Stimulated activated CD8-positive, alpha-beta memory T cell treated with anti-CD3 and anti-CD28 coated beads, Interleukin-4, amount 100 ng/mL, for 24 hours (primary cell): Measurements from ENCODE around the gene CCL23.
"Not testable (repeated sequence)": the region's sequence is repeated elsewhere in the genome, so short reads cannot be mapped to it uniquely, and the experiment has no call there.

Experiments
- DNase-seq: peaks from one replicate; pipeline ENCODE4 v3.0.0-alpha.2; 2020; ENCODE audit warnings: low read depth

CCL23 gene

DNA sequence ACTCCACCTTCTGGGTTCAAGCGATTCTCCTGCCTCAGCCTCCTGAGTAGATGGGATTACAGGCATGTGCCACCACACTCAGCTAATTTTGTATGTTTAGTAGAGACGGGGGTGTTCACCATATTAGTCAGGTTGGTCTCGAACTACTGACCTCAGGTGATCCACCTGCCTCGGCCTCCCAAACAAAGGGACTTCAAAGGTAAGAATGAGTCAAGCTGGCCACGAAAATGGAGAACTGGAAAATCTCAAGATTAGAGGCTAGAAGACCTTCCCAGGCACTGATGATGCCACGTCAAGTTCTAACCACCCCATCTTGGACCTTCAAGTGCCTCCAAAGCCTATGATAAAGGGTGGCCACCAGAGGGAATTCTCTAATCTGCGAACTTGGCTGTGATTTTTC is 15.1 kb downstream of the CCL23 start:
- DNase-seq: no peak

DNA sequence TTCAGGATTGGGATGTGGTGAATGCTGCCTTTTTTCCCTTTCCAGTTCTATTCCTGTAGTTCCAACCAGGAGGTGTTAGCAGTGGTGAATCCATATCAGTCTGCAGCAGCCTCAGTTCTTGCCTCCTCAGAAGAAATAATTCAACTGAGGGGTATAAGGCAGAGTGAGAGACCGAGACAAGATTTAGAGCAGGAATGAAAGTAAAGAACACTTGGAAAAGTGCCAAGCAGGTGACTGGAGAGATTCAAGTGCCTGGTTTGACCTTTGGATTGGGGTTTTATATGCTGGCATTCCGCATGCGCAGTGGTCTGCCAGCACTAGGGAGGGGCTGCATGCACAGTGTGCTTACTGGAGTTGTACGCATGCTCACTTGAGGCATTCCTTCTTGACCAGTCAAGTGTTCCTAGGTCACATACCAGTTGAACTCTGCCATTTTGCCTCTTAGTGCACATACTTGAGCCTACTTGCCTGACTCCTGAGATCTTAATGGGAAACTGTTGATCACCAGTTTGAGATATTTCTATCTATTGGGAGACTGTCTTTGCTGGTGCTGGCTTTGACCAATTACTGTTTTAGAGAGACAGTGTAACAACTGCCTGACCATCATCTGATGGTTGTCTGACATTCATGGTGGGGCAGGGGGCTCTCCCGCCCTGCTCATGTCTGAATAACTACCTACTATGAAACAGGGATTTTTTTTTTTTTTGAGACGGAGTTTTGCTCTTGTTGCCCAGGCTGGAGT is 15.7 kb downstream of the CCL23 start:
- DNase-seq: no peak

DNA sequence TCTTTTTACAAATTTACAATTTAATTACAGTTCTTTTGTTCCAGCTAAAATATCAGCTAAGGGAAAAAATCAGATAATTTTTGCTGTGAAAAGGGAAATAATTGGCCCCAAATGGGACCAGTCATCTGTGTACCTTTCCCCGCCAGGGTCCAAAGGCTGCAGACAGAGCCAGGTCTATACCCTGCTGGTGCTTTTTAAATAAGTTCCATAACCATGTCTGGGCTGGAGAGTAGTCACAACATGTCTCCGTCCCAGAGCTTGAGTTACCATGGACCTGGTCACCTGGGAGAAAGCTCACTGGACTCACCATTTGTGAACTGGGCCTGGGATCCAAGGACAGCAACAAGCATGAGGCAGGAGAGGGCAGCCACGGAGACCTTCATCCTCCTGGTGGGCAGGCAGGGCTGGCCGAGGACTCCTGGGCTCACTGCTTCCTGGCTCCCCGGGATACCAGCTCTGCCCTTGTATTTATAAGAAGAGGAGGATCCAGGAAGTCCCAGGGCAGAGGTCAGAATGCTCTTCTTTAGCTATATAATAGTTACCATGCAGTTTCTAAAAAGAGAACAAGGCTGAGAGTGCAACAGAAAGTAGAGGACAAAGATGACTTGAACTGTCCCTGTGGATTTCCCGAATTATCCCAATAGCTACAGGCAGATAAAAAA is 16.5 kb downstream of the CCL23 start, which contains the start of gene CCL15:
Gene CCL15 (minus strand): TSS at position 444 of the 662 bp plus-strand sequence. CDS start 61 bp downstream, at position 383.
- no peak for DNase-seq

DNA sequence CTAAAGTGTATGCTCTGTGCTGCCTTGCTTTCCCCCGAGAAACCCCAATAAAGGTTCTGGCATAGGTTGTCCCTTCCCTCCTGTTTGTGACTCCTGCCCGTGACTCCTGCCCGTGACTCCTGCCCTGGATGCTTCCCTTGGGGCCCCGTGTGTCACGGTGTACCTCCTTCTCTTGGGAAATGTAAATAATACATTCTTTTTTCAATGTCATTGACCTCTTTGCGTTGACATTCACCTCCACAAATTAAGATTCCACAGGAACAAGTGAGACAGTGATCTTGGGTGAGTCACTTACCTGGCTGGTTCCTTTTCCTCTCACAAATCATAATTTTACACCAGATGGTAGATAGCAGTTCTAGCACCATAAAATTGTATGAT is 17.1 kb downstream of the CCL23 start:
- DNase-seq: no peak

DNA sequence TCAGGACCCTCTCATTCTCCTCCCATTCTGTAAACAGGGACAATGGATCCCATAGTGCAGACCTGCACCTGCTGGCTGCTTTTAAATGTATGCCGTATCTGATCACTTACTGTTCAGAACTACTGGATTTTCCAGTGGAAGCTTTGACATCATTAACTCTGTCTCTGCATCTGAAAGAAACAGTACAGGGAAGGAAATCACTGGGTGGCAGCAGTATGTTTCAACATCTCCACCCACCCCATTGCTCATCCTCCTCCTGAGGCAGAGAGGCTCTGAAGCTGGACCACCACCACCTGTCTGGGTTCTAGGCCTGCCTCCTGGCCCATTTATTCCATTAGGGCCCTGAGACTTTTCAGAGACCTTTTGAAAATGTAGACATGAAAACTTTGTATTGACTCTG is 19.0 kb downstream of the CCL23 start:
- no peak for DNase-seq

DNA sequence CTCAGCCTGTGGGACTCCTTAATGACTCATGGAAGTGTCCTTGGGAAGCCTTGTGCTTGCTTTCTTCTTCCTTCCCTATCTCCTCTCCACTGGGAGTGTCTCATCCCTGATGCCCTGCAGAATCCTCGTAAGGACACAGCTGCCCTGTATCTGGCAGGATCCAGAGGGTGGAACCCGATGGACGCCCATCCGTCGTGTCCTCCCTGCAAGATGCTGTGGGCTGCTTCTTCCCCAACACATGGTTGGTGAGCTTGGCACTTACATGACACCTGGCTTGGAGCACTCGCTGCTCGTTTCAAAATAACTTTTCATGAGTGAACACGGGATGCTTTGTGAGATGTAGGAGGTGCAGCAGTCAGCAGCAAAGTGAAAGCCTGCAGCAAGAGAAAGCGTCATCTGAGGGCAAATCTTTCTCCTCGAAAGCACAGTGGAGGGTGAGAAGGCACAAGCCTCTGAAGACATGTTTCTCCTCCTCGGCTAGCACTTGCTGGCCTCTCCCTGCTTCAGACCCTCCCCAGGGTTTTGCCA is 19.7 kb downstream of the CCL23 start:
- DNase-seq: no peak

DNA sequence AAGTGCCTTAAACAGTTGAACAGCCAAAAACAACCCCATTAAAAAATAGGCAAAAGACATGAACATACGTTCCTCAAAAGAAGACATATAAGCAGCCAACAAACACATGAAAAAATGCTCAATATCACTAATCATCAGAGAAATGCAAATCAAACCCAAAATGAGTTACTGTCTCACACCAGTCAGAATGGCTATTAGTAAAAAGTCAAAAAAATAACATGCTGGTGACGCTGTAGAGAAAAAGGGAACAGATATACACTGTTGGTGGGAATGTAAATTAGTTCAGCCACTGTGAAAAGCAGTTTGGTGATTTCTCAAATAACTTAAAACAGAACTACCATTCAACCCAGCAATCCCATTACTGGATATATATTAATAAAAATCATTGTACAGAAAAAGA is 22.4 kb downstream of the CCL23 start:
- DNase-seq: not testable (repeated sequence)

DNA sequence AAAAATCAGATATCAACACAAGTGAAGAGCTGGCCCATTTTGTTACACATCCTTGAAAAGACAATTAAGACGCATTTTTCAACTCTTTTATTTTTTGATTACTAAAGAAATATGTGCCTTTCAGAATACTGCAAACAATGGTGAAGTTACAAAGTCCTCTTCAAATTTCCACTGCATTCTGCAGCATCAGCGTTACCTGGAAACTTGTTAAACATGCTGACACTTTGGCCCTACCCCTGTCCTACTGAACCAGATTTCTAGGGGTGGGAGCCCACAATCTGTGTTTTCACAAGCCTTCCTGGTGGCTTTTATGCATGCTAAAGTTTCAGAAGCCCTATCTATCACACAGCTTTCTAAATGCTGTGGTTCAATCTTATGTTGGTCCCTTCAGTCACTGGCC is 26.7 kb downstream of the CCL23 start:
- no peak for DNase-seq

DNA sequence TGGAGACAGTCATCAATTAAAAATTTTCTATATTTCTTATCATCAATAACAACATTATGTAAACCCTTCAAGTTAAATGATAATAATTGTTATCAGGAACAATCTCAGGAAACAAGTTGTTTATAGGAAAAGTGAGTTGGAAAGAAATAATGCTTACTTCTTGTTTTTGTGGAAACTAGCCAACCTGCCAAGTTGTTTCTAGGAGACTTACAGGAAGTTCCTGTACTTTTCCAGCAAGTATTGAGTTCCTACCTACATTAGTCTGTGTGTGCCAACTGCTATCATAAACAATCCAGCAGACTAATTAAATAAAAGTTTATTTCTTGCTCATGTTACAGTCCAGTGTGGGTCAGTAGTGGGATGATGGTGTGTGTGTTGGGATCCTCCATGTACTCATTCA is 29.6 kb downstream of the CCL23 start:
- no peak for DNase-seq

DNA sequence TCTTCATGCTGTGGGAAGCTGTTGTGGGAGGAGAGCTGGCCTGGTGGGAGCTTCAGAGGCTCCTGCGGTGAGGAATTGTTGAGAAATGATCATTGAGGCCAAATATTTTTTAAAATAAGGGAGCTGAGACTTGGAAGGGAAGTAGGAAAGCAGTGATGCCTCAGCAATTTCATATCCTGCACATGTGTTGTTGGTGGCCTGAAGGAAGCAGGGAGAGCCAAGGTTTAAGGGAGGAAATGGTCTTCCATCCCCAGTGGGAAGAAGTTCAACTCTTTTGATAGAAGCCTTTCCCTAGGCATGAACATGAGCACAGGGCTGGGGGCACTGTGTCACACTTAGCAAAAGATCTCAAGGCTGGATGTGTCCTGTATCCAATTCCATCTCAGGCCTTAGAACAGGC is 31.1 kb downstream of the CCL23 start, which contains the start of gene CCL14:
Gene CCL14 (minus strand): TSS at position 87 of the 400 bp plus-strand sequence. CDS start 80 bp downstream, at position 7.
- no peak for DNase-seq

DNA sequence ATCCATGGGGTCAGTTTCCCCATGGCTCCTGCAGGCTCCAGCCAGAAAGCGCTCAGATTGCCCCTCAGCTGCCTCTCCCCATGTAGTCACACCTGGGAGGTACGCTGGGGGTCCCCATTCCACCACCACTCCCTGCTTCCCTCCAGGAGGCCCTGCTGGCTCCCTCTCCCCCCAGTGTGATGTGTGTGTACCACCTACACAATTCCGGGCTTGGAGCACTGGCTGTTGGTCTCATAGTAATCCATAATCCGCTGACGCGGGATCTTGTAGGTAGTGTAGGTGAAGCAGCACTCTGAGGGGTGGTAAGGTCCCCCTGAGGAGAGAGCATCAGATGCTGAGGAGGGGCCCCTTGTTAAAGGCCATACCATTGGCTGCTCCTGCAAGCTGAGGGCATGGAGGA is 33.6 kb downstream of the CCL23 start:
- no peak for DNase-seq

DNA sequence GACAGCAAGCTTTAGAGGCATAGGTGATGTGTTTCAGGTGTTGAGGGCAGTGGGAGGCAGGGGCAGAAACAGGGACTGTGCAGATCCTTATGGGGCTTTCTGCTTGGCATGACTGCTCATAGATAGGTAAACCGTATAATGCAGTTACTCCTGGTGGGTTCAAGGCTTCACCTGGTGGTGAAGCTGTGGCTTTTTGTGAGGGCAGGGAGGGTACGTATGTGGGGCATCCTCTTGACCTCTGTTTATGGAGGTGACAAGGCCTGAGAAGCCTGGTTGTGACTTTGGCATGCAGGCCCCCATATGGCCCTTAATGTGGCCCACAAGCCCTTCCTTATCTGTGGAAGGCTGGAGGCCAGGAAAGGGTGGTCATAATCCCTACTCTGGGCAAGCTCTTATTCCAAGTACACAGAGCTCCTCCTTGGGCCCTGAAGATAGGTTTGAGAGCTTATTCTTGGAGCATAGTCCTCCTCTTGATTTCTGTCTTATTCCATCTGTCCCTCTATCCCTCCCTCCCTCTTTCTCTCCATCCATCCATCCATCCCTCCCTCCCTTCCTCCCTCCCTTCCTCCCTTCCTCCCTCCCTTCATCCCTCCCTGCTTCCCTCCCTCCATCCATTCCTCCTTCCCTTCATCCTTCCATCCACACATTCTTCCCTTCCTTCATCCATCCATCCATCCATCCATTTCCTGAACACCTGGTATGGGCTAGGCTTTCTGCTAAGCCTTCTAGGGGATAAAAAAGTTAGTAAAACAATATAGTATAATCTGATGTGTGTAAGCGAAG is 35.2 kb downstream of the CCL23 start:
- no peak for DNase-seq

DNA sequence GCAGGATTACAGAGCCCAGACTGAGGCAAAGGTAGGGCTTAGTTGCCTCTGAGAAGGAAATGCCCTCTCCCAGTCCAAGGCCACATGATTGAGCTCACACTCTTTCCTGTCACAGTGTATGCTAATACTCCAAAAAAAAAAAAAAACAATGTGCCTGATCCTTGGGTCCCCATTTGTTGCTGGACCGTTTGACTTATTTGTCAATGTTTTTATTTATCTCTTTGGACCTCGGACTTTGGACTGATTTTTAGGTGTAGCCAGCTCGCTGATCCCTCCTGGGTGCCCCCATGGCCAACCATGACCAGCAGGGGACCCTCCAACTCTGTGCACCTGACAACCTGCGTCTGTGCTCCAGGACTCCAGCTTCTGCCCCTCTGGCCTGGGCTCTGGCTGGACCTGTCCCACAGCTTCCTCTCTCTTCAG is 35.9 kb downstream of the CCL23 start:
- no peak for DNase-seq

DNA sequence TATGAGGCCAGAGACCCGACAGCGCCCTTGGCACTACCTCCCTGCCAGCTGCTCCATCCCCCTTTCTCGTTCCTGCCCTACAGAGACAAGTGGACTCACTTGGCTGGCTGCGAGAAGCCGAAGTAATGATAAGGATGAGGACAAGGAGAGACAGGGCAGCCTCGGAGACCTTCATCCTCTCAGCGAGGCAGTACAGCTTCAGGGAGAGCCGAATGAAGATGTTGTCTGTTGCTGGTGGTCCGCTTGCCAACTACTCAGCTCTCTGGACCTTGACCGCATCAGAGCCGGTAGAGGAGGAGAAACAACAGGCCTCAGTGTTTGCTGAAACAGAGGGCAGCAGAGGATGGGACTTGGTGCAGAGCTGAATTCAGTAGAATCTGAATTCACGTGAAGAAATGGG is 36.5 kb downstream of the CCL23 start, which contains the start of gene CCL16:
Gene CCL16 (minus strand): TSS at position 252 of the 400 bp plus-strand sequence. CDS start 77 bp downstream, at position 175.
- DNase-seq: no peak

DNA sequence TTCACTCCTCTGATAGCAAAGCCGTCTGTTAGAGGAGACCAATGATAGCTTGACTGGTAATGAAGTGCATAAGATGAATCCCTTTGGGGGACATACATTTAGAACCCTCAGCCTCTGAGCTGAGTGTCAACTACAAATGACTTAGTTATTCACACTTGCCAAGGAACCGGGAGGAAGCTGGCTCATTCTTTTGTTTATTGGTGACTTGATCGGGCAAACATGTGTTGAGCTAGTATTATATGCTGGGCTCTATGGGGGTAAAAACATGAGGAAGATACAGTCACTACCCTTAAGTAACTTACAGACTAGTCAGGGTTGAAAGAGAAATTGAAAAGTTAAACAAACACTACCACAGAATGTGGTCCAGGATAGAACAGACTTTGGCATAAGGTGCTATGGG is 39.4 kb downstream of the CCL23 start:
- DNase-seq: no peak

DNA sequence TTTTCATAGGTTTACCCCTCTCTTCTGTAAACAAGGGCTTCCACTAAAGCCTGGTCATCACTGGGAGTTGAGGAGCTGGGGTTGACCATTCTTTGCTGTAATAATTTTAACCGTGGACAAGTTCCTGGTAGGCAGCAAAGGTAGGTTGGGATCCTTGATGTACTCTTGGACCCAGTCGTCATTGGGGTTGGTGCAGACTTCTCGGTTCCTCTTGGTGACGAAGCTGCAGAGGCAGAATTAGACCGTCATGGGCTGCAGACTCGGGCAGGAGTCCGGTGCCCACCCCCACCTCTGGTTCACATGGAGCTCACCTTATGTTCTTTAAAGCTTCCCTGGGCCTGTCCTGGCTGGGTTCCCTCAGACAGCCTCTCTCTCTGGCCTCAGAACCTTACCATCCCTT is 40.3 kb downstream of the CCL23 start:
- DNase-seq: no peak

DNA sequence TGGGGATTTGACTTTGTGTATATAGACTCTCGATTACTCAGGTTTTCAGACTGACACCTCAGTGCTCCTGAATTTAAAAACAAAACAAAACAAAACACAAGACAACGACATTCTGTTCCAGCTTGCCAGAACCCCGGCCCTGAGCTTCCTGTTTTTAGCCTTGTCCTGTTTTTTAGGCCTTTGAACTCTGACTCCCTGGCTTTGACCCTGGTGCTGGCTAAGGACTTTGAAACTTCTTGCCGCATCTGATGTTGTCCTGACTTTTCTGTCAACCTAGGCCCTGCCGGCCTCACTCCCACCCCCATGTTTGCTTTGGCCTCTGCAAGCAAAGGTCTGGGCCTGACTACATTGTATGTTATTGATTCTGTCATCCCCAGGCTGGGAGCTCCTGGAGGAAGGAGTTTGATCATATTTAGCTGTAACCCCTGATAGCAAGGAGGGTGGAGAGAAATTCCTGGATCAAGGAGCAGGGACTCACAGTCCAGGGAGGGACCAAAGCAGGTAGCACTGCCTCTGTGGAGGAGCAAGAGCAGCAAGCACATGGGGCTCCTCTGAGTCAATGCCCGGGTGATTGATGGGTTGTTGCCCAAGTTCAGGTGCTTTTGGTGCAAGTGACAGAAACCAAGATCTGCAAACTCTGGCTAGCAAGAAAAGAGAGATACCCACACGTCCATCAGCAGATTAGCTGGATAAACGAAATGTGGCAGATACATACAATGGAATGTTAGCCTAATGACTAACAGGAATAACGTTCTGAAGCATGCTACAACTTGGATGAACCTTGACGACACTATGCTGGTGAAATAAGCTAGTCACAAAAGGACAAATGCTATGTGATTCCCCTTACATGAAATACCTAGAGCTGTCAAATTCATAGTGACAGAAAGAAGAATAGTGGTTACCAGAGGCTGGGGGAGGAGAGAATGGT is 44.2 kb downstream of the CCL23 start:
- DNase-seq: no peak

DNA sequence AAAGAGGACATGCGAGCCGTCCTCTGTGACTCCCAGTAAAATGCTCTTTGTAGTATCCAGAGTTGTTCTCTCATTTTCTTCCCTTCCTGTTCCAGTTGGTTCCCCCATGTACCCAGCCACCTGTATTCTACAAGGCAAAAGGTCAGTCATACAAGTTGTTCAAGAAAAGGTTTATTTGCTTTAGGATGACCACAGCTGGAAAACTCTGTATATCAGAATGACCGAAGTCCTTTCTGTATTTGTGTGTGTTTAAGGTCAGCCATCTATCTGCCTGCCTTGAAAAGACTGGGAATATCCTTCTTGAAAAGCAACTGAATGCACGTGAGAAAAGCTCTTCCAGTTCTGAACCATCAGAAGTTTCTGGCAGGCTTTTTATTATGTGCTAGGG is 44.8 kb downstream of the CCL23 start:
- DNase-seq: no peak

DNA sequence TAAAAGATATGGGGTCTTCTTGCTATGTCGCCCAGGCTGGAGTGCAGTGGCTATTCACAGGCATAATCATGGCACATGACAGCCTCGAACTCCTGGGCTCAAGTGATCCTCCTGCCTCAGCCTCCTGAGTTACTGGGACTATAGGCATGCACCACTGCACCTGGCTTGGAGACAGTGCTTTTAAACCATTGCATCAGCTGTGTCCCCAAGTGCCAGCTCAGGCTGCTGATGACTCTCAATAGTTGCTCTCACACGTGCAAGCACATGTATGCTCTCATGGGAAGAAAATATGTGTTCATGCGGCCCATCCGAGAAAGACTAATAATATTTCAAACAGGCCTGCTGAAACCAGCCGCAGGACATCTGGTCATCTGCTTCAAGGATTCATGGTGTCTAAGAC is 45.2 kb downstream of the CCL23 start:
- DNase-seq: no peak

DNA sequence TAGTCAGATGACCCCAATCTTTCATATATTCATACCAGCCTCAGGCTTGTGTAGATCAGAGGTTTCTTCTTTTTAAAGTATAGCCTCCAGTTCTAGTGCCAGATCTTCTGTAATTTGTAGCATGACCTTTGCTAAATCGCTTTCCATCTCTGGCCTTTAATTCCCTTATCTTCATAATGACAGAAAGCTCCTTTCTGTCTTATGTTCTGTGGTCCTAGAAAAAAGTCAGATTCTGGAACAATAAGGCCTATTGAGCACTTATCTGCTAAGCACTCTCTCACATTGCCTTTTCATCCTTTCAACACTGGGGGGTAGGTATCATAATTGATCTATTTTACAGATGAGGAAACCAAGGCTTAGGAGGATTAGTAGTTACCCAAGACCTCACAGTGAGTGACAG is 45.7 kb downstream of the CCL23 start:
- no peak for DNase-seq
